Stimulated activated CD4-positive, alpha-beta T cell treated with anti-CD3 and anti-CD28 coated beads, TNF-alpha, amount 100 ng/mL, for 24 hours (primary cell): ENCODE results near the gene BAIAP2L1.
"Not testable (repeated sequence)": the region's sequence is repeated elsewhere in the genome, so short reads cannot be mapped to it uniquely, and the experiment has no call there.

Experiments used
- DNase-seq, 3 experiments: peaks; one replicate each; pipeline ENCODE4 v3.0.0-alpha.2; 2020; ENCODE audit warnings: low read depth in 3 of 3

BAIAP2L1 gene

GRCh38 chr7:98398567-98399372, 2.1 kb downstream of the BAIAP2L1 start:
- no peak for DNase-seq

GRCh38 chr7:98396768-98397167, 4.1 kb downstream of the BAIAP2L1 start:
- no peak for DNase-seq

DNA sequence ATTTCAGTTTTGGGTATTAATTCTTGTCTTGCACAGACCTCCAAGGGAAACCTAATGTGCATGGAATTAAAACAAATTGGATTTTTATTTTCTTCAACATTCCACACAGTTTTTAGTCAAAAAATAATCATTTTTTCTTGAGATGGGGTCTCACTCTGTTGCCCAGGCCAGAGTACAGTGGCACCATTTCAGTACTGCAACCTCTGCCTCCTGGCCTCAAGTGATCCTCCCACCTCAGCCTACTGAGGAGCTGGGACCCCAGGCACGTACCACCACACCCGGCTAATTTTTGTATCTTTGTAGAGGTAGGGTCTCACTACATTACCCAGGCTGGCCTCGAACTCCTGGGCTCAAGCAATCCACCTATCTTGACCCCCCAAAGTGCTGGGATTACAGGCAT, 4.9 kb downstream of the BAIAP2L1 start:
- DNase-seq = no peak

DNA sequence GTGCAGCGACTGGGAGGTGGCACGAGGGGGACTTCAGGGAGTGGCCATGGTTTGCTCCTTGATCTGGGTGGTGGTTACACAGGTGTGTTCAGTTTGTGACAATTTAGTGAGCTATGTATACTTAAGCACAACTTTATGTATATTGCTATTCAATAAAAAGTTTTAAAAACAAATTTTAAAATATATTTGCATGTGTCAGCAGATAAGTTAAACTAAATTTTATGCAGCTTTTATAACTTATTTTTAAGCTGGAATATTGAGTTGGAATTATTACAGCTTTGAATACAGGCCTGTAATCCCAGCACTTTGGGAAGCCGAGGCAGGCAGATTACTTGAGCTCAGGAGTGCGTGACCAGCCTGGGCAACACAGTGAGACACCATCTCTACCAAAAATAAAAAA, 5.4 kb downstream of the BAIAP2L1 start:
- no peak for DNase-seq

DNA sequence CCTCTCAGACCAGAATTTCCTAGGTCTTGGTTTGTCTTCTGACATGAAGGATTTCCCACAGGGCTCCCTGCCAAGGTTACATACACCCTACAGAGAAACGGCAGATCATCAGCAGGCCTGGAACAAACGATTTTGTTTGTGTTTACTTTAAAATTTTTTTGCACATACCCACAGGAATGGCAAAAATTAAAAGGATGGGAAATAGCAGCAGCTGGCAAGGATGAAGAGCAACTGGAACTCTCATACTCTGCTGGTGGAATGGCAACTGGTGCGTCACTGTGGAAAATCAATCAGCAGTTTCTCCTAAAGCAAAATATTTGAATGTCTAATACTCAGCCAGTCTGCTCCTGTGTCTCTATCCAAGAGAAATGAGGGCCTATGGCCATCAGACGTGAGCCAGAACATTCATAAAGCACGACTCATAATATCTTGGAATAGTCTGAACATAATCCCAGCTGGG, 6.5 kb downstream of the BAIAP2L1 start:
- DNase-seq = no peak

- DNase-seq = no peak
These were observed 13.2 kb downstream of the BAIAP2L1 start for GRCh38 chr7:98387544-98388226.

- DNase-seq = no peak
These were observed 13.8 kb downstream of the BAIAP2L1 start for GRCh38 chr7:98387131-98387530.

GRCh38 chr7:98385532-98385931, 15.4 kb downstream of the BAIAP2L1 start:
- DNase-seq = not testable (repeated sequence)

DNA sequence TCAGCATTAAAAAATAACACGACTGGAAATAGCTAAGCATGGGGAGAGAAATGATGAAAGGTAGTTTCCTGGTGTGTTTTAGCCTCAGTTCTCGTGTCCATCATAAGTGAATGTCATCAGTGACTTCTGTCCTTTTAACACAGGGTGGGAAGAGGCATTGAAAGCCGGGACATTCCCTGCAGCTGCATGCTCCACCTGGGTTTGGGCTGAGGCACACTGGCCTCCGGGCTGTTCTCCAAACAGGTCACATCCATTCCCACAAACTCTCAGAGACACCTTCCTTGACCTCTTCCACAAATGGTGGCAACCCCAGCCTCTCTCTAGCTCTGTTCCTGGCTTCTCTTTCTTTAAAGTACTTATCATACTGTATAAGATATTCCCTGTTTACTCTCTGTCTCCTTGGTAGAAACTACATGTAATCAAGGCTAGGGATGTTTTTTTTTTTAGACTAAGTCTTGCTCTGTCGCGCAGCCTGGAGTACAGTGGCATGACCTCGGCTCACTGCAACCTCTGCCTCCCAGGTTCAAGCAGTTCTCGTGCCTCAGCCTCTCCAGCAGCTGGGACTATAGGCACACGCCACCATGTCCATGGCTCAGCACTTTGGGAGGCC, 22.6 kb downstream of the BAIAP2L1 start:
- DNase-seq = no peak

GRCh38 chr7:98376711-98377110, 24.2 kb downstream of the BAIAP2L1 start:
- no peak for DNase-seq

DNA sequence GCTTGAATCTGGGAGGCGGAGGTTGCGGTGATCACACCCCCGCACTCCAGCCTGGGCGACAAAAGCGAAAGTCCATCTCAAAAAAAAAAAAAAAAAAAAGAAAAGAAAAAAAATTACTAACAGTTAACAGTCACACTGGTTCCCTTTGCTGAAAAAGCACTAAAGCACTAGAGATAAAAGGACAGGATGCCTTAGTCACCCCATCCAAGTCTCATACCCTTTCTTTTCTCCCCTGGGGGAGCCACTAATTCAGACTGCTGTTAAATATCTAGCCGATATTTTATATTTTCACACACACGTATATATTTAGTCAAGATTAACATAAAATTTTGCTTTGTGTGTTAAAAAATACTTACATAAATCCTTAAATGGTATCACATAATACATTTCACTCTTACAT, 25.2 kb downstream of the BAIAP2L1 start:
- no peak for DNase-seq

- no peak for DNase-seq
These were observed 26.6 kb downstream of the BAIAP2L1 start for GRCh38 chr7:98374285-98374680.

DNA sequence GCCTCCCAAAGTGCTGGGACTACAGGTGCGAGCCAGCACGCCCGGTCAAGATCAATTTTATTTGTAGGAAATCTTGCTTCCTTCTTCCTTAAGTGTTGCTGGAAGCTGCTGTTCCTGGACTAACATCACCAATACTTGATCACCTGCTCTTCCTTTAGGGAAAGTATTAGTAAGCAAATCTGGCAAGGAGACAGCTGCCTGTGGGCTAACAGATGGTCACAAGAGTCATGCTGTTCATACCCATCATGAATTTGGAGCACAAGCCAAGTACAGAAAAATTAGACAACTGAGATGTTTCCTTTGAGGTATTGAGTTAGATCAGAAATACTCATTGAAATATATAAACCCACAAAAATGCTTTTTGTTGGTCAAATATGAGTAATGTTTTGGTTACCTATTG, 27.9 kb downstream of the BAIAP2L1 start:
- DNase-seq = no peak

DNA sequence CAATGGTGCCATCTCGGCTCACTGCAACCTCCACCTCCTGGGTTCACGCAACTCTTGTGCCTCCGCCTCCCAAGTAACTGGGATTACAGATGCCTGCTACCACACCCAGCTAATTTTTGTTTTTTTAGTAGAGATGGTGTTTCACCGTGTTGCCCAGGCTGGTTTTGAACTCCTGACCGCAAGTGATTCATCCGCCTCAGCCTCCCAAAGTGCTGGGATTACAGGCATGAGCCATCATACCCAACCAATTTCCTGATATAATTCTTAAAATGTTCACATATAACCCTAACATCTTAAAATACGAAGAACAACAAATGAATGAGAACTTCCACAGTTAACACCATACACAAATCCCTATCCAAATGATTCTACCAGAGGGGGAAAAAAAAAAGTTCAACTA, 31.2 kb downstream of the BAIAP2L1 start:
- no peak for DNase-seq

GRCh38 chr7:98368716-98369115, 32.2 kb downstream of the BAIAP2L1 start:
- DNase-seq = no peak

- no peak for DNase-seq
These were observed 34.3 kb downstream of the BAIAP2L1 start for GRCh38 chr7:98366562-98366938.

- no peak for DNase-seq
These were observed 34.9 kb downstream of the BAIAP2L1 start for GRCh38 chr7:98365863-98366561.

GRCh38 chr7:98364220-98364619, 36.7 kb downstream of the BAIAP2L1 start:
- no peak for DNase-seq

DNA sequence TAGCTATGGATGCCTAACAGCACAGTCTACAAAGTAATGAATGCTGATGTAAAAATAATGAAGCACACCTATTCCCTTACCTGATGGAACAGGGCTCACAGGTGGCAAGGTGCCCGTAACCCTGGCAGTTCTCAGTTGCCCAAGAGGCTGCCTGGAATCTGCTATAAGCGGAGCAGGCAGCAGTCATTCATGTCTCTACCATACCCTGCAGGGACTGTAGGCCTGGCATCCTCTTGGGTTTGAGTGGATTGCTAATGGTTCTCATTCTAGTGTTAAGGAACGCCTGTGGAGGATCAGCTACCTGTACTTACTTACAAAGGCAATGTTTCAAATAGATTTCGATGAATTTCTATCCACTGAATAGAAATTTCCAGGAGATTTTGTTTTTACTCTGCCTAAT, 38.4 kb downstream of the BAIAP2L1 start:
- DNase-seq = no peak

DNA sequence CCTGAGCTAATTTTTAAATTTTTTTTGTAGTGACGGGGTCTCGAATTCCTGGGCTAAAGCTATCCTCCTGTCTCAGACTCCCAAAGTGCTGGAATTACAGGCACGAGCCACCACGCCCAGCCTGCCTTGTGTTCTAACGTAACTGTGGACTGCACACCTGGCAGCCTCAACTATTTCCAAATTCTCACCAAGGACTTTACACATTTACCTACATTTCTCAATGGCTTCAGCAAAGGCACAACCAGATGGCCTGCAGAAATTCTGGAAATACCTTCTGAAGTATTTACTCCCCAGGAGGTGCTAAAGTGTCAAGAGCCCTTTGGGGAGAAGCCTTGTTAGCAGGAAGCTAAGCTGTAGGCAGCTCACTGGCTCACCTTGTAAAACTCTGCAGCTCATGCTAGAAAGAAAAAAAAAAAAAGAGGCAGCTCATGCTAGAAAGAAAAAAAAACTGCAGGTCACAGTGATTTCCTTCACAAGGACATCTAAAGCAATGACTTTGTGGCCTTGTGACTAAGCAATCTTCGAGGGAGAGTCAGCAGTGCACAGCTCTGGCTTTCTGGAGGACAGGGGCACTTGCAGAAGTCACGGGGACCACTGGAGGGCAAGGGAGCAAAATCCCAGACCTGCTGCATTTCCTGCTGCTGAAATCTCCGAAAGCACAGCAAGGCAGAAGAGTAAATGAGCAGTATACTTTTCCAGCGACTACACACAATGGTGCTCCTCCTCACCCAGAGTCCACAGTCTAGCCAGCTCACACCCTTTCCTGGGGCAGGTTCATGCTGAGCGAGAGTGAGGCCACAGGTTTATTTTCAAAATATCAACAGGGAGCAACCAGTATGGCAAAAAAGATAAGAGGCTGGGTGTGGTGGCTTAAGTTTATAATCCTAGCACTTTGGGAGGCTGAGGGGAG, 40.4 kb downstream of the BAIAP2L1 start:
- DNase-seq = no peak

GRCh38 chr7:98359395-98359794, 41.5 kb downstream of the BAIAP2L1 start:
- DNase-seq = no peak
